ENCODE measurements around the gene NKG7.

DNA sequence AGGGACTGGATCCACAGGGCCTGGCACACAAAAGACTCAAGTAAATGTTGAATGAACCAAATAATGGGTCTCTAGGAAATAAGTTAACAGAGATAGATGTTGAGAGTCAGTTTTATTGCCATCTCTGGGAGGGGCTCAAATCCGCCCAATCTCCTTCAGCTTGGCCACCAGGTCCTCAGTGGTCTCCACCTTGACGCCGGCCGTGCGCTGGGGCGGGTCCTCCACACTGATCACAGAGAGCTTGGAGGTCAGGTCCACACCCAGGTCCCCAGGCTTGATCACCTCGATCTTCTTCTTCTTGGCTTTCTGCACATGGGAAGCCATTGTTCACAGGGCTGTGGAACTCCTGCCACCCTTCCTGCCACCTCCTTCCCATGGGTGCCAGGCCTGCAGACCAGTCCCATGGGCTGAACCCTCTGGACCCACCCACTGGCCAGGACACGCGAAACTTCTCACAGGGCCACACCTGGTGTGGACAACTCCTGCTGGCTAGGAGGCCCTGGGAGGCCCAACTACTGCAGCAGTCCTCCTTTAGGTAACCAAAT is 27.3 kb downstream of the NKG7 start:
- TF ChIP-seq POLR2A (IDR thresholded peaks at IDR 0.05) = no peak
- TF ChIP-seq, protein P1, sequence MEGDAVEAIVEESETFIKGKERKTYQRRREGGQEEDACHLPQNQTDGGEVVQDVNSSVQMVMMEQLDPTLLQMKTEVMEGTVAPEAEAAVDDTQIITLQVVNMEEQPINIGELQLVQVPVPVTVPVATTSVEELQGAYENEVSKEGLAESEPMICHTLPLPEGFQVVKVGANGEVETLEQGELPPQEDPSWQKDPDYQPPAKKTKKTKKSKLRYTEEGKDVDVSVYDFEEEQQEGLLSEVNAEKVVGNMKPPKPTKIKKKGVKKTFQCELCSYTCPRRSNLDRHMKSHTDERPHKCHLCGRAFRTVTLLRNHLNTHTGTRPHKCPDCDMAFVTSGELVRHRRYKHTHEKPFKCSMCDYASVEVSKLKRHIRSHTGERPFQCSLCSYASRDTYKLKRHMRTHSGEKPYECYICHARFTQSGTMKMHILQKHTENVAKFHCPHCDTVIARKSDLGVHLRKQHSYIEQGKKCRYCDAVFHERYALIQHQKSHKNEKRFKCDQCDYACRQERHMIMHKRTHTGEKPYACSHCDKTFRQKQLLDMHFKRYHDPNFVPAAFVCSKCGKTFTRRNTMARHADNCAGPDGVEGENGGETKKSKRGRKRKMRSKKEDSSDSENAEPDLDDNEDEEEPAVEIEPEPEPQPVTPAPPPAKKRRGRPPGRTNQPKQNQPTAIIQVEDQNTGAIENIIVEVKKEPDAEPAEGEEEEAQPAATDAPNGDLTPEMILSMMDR (IDR thresholded peaks at IDR 0.05) = no peak

Measured in lower leg skin (tissue), 3 donors.